GM19023 (cell line): ENCODE measurements around the gene MYRF.

Experiments used
- ATAC-seq: cut with Tn5 transposase; IDR thresholded peaks from one replicate; pipeline ENCODE4 v1.9.1; 2021; ENCODE audit warnings: mild to moderate bottlenecking, moderate library complexity; ENCODE audit not compliant: unreplicated experiment

The MYRF gene

GRCh38 chr11:61757213-61757862 lies 4.9 kb downstream of the MYRF start:
- ATAC-seq, result no peak

GRCh38 chr11:61760946-61761345 lies 8.5 kb downstream of the MYRF start:
- no peak for ATAC-seq

- ATAC-seq, result no peak
Observed at GRCh38 chr11:61761440-61762222, 9.2 kb downstream of the MYRF start.

- ATAC-seq, result no peak
Observed at GRCh38 chr11:61762223-61762615, 9.8 kb downstream of the MYRF start.

DNA sequence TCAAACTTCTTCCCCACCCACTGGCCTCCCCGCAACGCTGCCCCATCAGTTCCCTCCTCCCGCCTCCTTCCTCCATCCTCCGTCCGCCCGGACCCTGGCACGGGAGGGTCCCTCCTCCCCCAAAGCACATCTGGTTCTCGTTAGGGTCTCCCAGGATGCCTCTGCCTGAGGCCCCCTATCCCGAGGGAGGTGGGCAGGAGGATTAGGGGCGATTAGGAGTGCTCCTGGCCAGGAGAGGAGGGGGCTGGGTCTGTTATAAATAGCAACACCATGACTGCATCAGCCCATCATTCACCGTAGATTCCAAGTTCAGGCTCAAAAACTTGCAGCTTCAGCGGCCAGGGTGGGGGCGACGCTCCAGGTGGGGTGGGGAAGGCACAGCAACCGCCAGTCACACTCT lies 10.4 kb downstream of the MYRF start:
- ATAC-seq, result no peak

GRCh38 chr11:61763930-61764605 lies 11.6 kb downstream of the MYRF start:
- no peak for ATAC-seq

- no peak for ATAC-seq
Observed at GRCh38 chr11:61764606-61765260, 12.3 kb downstream of the MYRF start.

- ATAC-seq, result no peak
Observed at GRCh38 chr11:61765550-61766253, 13.3 kb downstream of the MYRF start.

- no peak for ATAC-seq
Observed at GRCh38 chr11:61766353-61766841, 14.0 kb downstream of the MYRF start.

DNA sequence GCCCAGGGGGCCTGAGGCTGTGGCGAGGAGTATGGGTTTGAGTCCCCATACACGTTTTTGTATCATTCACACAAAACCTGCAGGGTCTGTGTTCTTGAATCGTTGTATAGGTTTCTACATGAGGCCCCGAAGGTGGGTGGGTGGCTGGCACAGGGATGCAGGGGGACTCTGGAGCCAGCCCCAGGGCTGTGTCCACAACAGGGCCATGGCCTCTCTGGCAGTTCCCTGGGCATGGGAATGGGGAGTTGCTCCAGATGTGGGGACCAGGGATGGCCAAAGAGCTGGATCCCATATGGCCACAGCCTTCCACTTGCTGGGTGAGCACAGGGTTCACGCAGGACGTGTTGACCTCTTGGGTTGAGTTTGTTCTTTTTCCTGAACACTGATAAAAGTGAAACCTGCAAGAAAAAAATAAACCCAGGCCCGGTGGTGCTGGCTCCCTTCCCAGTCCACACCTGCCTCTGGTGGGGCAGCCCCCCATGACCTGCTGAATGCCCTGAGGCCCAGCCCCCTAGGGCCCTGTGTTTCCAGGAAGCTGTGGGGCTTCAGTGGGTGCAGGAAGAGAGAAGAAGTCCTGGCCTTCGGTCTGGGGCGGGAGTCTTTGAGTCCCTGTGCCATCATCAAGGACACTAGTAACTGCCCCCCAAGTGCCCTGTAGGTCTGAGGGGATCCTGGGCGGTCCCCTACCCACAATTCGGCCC lies 16.1 kb downstream of the MYRF start:
- ATAC-seq, result no peak

- ATAC-seq, result no peak
Observed at GRCh38 chr11:61769169-61769920, 16.9 kb downstream of the MYRF start.

DNA sequence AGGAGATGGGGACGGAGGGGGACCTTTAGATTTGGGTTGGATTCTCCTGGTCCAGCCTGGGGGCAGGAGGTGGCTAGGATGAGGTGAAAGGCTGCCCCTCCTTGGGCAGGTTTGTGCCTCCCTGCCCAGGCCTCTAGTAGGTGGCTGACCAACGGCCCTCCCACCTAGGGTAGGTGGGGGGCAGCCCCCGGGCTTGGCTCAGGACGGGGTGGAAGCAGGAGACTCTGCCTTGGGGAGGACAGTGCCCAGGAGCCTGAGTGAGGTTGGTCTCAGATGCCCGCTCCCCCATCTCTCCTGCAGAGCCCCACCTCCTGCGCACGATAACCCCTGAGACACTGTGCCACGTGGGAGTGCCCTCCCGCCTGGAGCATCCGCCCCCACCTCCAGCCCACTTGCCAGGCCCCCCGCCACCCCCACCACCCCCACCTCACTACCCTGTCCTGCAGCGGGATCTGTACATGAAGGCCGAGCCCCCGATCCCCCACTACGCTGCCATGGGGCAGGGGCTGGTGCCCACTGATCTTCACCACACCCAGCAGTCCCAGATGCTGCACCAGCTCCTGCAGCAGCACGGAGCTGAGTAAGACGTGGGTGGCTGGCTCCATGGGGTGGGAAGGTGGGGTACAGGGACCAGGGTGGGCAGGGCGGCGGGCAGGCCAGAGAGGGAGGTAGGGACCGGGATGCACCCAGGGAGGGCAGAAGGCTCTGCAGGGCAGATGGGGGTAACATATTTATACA lies 17.7 kb downstream of the MYRF start:
- no peak for ATAC-seq

DNA sequence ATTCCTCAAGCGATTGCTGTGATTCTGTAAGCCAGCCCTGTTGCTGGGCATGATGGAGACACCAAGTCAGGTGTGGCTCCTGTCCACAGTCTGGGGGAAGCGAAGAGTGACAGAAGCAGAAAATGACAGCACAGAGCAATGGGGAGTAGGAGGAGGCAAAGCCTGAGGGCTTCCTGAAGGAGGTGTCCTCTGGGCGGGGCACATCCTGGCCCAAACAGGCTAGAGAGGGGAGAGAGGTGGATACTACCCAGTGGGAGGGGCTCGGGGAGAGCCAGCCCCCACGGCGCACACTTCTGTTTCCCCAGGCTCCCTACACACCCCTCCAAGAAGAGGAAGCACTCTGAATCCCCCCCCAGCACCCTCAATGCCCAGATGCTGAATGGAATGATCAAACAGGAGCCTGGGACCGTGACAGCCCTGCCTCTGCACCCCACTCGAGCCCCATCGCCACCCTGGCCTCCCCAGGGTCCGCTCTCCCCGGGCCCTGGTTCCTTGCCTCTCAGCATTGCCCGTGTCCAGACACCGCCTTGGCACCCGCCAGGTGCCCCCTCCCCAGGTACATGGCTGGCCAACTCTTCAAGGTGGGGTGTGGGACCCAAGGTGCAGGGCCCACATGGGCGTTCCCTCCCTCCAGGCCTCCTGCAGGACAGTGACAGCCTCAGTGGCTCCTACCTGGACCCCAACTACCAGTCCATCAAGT lies 18.9 kb downstream of the MYRF start:
- ATAC-seq, result no peak

DNA sequence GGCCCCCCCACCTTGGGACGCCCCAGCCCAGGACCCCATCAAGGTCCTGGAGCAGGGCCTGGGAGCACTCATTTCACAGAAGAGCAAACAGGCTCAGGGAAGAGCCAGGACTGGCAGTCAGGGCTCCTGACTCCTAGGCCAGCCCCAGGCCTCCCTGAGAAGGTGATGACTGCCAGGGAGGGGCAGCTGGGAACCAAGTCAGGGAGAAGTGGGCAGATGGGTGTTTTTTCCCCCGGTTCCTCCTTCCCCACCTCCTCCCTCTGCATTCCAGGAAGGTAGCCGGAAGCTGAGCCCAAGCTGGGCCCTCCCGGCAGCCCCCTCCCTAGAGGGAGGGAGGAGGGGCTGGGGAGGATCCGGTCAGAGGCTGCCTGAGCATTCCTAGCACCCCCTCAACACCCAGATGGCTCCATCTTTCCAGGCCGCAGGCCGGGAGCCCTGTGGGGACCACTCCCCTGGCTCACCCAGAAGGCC lies 19.6 kb downstream of the MYRF start:
- no peak for ATAC-seq

- no peak for ATAC-seq
Observed at GRCh38 chr11:61773356-61773755, 20.9 kb downstream of the MYRF start.

GRCh38 chr11:61773809-61774208 lies 21.4 kb downstream of the MYRF start:
- no peak for ATAC-seq

- ATAC-seq, result no peak
Observed at GRCh38 chr11:61774411-61774810, 22.0 kb downstream of the MYRF start.

- no peak for ATAC-seq
Observed at GRCh38 chr11:61775106-61775505, 22.7 kb downstream of the MYRF start.
